Spinal cord (tissue), 10 donors: ENCODE results near the gene PRPSAP1. TPM values are rescaled to one million over a fixed set of nuclear protein-coding genes. Genes with fewer than 3 reads are reported as not detected.
"Not testable (repeated sequence)": the region's sequence is repeated elsewhere in the genome, so short reads cannot be mapped to it uniquely, and the experiment has no call there.

Experiments used
- DNase-seq, 6 donors: peaks; one replicate each; pipeline versions ENCODE4 v3.0.0 to v3.0.0-alpha.2; 2013 to 2015; ENCODE audit warnings: low spot score in 6 of 6, low read depth in 4 of 6
- H3K27ac ChIP-seq: one replicate; pipeline ENCODE4 v1.5.1; 2013; ENCODE audit warnings: low read depth, low read length, control low read depth
- H3K27me3 ChIP-seq: one replicate; pipeline ENCODE4 v1.6.1; 2013; ENCODE audit warnings: low read length; ENCODE audit not compliant: control insufficient read depth, insufficient read depth
- H3K36me3 ChIP-seq: one replicate; pipeline ENCODE4 v1.6.1; 2013; ENCODE audit warnings: low read length; ENCODE audit not compliant: control insufficient read depth, insufficient read depth
- H3K4me1 ChIP-seq: one replicate; pipeline ENCODE4 v1.6.1; 2013; ENCODE audit warnings: low read length; ENCODE audit not compliant: control insufficient read depth, insufficient read depth
- H3K4me3 ChIP-seq: one replicate; pipeline ENCODE4 v1.5.1; 2013; ENCODE audit warnings: low read depth, low read length, control low read depth
- H3K9me3 ChIP-seq: one replicate; pipeline ENCODE4 v1.6.1; 2013; ENCODE audit warnings: low read length; ENCODE audit not compliant: control insufficient read depth, insufficient read depth
- WGBS: methylation state at CpG from one replicate; pipeline ENCODE4 v1.1.5; 2013; ENCODE audit warnings: missing lambda C conversion rate; ENCODE audit not compliant: insufficient coverage; 5-methylcytosine and 5-hydroxymethylcytosine counted together
- polyA plus RNA-seq, 2 donors: library from polyadenylated mRNA; unstranded; fragments of 120-200 nt; gene quantifications; one replicate each; pipeline ENCODE4 v1.2.1, GENCODE V29; 2013; ENCODE audit not compliant: insufficient read length in 2 of 2
- total RNA-seq, 2 donors: library from RNA; depleted of rRNA in 1 of 2; stranded (reverse); fragments of 120-200 nt in 1 of 2; fragments of >200 nt in 1 of 2; gene quantifications; one replicate each; pipeline versions ENCODE4 v1.2.3 to v1.2.4, GENCODE V29; 2013 to 2014
- donor health status: healthy.

Gene PRPSAP1
- total and polyA plus RNA-seq, 4 donors: 71.7 to 105 (median 86.6) TPM

DNA sequence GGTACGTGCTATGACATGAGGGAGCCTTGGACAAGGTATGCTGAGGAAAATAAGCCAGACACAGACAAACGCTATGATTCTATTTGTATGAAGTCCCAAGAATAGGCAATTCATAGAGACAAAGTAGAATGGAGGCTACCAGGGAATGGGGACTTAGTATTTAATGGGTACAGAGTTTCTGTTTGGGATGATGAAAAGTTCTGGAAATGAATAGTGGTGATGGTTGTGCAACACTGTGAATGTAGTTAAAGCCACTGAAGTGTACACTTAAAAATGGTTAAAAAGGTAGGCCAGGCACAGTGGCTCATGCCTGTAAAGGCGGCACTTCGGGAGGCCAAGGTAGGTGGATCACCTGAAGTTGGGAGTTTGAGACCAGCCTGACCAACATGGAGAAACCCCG is 3.3 kb downstream of the PRPSAP1 start:
- no peak overlapping the region for H3K27ac ChIP-seq
- H3K4me3 ChIP-seq: no peak overlapping the region
- H3K36me3 ChIP-seq: peaks cover 32% of the 10 kb centered on the region
- DNase-seq: no peak
- no peaks in the 10 kb centered on the region for H3K9me3 ChIP-seq
- peaks cover 22% of the 10 kb centered on the region for H3K4me1 ChIP-seq
- no peaks in the 10 kb centered on the region for H3K27me3 ChIP-seq
- 97% methylated on average over 4 of the region's 5 CpGs for WGBS

DNA sequence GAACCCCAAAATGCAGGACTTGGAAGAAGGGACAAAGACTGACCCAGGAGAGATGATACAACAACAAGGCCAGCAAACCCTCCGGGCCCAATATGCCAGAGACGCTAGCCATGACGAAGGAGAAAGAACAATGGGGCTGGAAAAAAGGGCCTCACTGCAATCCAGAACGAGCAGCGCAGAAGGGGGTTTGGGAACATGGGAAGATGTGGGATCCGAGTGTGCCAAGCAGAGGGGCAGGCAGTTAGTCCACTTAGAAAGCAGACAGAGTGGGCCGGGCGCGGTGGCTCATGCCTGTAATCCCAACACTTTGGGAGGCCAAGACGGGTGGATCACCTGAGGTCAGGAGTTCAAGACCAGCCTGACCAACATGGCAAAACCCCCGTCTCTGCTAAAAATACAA is 6.8 kb downstream of the PRPSAP1 start:
- DNase-seq, H3K9me3 ChIP-seq, H3K27ac ChIP-seq, H3K4me1 ChIP-seq, H3K27me3 ChIP-seq, H3K4me3 ChIP-seq: not testable (repeated sequence)
- 92% methylated on average over 11 of the region's 11 CpGs for WGBS
- peaks cover 63% of the 10 kb centered on the region for H3K36me3 ChIP-seq

DNA sequence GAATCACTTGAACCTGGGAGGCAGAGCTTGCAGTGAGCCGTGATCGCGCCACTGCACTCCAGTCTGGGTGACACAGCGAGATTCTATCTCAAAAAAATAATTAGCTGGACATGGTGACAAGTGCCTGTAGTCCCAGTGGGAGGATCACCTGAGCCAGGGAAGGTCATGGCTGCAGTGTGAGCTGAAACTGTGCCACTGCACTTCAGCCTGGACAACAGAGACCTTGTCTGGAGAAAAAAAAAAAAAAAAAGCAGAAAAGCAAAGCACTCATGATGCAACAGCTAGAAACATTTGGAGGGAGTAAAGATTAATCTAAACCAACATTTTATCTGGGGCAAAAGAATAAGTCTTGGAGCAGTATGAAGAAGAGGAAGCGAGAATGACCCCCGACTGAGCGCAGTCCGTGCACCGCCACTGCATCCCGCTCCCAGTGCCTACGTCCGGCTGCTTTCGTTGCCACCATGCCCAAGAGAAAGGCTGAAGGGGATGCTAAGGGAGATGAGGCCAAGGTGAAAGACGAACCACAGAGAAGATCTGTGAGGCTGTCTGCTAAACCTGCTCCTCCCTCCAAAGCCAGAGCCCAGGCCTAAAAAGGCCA is 8.2 kb downstream of the PRPSAP1 start:
- H3K36me3 ChIP-seq: peaks cover 69% of the 10 kb centered on the region
- no peaks in the 10 kb centered on the region for H3K9me3 ChIP-seq
- H3K4me1 ChIP-seq: no peaks in the 10 kb centered on the region
- no peak for DNase-seq
- no peaks in the 10 kb centered on the region for H3K27me3 ChIP-seq
- no peak overlapping the region for H3K27ac ChIP-seq
- 91% methylated on average over 13 of the region's 14 CpGs for WGBS
- H3K4me3 ChIP-seq: no peak overlapping the region

DNA sequence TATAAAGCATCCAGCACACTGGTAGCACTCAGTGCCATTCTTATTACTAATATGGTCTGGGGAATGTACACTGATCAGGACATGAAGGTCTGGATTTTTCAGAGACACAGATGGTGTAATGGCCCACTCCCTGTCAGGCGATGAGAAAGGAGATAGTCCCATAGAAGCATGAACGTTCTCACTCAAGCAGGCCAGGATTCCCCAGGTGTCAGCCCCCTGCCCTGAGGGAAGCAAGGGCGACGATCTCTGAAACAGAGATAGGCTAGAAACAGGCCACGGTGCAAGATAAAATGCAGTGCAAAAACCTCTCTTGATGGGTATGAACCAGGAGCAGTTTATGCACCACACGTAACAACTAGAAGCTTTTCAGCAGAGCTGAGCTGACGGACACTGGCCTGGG is 10.6 kb downstream of the PRPSAP1 start:
- no peaks in the 10 kb centered on the region for H3K27me3 ChIP-seq
- H3K4me1 ChIP-seq: no peaks in the 10 kb centered on the region
- peaks cover 63% of the 10 kb centered on the region for H3K36me3 ChIP-seq
- no peak for DNase-seq
- no peaks in the 10 kb centered on the region for H3K9me3 ChIP-seq
- H3K4me3 ChIP-seq: no peak overlapping the region
- no peak overlapping the region for H3K27ac ChIP-seq
- WGBS: 91% methylated on average over 7 of the region's 7 CpGs

DNA sequence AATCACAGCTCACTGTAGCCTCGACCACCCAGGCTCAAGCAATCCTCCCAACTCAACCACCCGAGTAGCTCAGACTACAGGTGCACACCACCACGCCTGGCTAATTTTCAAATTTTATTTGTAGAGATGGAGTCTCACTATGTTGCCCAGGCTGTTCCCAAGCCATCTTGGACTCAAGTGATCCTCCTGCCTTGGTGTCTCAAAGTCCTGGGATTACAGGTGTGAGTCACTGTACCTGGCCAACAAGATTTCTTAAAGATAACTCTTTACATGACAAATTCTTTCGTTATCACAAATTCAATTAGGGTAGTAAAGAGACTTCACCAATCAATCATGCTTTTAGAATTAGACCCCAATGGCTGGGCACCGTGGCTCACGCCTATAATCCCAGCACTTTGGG is 12.4 kb downstream of the PRPSAP1 start:
- no CpG with 5 or more reads among the region's 6 CpGs for WGBS

DNA sequence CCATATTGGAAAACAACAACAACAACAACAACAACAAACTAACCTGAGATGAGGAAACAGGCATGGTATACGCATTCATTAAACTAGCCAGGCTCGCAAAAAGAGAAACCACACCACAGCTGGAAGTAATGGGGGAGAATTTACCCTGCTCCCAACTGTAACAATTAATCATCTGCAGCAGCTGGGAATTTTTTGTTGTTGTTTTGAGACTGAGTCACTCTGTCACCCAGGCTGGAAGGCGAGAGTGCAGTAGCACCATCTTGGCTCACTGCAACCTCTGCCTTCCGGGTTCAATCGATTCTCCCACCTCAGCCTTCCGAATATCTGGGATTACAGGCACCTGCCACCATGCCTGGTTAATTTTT is 16.3 kb downstream of the PRPSAP1 start:
- no CpG with 5 or more reads among the region's 6 CpGs for WGBS
- no peaks in the 10 kb centered on the region for H3K27me3 ChIP-seq
- no peaks in the 10 kb centered on the region for H3K4me1 ChIP-seq
- H3K27ac ChIP-seq: no peak overlapping the region
- no peaks in the 10 kb centered on the region for H3K9me3 ChIP-seq
- DNase-seq: no peak
- H3K36me3 ChIP-seq: peaks cover 15% of the 10 kb centered on the region
- no peak overlapping the region for H3K4me3 ChIP-seq

More for the DNA sequence above, 12.4 kb downstream of the PRPSAP1 start:
- Histone ChIP-seq H3K4me1 (no peaks in the 10 kb centered on the region), H3K4me3 (no peak overlapping the region), H3K9me3 (no peaks in the 10 kb centered on the region), H3K36me3 (peaks cover 49% of the 10 kb centered on the region), H3K27ac (no peak overlapping the region), H3K27me3 (no peaks in the 10 kb centered on the region)
- DNase-seq: no peak

DNA sequence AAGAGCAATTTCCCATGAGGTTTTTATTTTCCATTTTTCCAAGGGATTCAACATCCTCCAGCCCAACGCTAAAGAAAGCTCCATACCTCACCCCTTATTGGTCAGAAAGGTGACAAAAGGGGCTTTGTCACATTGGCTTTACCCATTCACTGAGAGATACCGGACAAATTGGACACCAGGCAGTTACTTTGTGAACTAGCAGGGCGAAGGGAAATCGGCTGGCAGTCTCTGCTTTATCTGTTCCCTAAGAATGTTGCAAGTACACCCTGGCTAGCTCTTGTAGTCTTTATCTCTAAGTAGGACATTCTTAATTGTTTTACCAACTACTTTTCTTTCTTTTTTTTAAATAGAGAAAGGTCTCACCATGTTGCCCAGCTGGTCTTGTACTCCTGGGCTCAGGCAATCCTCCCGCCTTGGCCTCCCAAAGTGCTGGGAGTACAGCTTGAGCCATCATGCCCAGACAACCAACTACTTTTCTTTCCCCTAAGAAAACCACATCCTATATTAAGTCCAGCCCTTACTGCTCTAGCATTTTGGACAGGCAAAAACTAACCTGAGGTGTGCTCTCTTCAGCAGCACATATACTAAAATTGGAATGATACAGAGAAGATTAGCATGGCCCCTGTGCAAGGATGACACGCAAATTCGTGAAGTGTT is 16.8 kb downstream of the PRPSAP1 start:
- H3K4me3 ChIP-seq: no peak overlapping the region
- no peak overlapping the region for H3K27ac ChIP-seq
- H3K9me3 ChIP-seq: no peaks in the 10 kb centered on the region
- 61% methylated on average over 5 of the region's 7 CpGs for whole genome bisulfite sequencing
- no peaks in the 10 kb centered on the region for H3K27me3 ChIP-seq
- DNase-seq: no peak
- no peaks in the 10 kb centered on the region for H3K4me1 ChIP-seq
- H3K36me3 ChIP-seq: peaks cover 14% of the 10 kb centered on the region

DNA sequence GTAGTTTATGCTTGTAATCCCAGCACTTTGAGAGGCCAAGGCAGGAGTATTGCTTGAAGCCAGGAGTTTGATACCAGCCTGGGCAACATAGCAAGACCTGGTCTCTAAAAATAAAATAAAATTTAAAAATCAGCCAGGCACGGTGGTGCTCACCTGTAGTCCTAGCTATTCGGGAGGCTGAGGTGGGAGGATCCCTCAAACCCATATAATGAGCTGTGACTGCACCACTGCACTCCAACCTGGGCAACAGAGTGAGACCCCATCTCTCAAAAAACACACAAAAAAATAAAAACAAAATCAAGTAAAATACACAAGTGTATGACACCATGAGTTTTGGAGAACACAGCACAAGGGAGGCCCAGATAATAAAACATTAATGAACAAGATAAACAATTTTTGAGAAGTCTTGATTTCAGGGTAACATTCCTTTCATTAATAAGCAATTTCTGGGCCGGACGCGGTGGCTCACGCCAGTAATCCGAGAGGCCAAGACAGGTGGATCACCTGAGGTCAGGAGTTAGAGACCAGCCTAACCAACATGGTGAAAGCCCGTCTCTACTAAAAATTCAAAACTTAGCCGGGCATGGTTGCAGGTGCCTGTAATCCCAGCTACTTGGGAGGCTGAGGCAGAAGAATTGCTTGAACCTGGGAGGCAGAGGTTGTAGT is 17.9 kb downstream of the PRPSAP1 start:
- no peaks in the 10 kb centered on the region for H3K9me3 ChIP-seq
- H3K4me3 ChIP-seq: no peak overlapping the region
- DNase-seq: no peak
- H3K36me3 ChIP-seq: peaks cover 8% of the 10 kb centered on the region
- no peaks in the 10 kb centered on the region for H3K27me3 ChIP-seq
- H3K27ac ChIP-seq: no peak overlapping the region
- H3K4me1 ChIP-seq: no peaks in the 10 kb centered on the region
- WGBS: 97% methylated on average over 7 of the region's 9 CpGs

DNA sequence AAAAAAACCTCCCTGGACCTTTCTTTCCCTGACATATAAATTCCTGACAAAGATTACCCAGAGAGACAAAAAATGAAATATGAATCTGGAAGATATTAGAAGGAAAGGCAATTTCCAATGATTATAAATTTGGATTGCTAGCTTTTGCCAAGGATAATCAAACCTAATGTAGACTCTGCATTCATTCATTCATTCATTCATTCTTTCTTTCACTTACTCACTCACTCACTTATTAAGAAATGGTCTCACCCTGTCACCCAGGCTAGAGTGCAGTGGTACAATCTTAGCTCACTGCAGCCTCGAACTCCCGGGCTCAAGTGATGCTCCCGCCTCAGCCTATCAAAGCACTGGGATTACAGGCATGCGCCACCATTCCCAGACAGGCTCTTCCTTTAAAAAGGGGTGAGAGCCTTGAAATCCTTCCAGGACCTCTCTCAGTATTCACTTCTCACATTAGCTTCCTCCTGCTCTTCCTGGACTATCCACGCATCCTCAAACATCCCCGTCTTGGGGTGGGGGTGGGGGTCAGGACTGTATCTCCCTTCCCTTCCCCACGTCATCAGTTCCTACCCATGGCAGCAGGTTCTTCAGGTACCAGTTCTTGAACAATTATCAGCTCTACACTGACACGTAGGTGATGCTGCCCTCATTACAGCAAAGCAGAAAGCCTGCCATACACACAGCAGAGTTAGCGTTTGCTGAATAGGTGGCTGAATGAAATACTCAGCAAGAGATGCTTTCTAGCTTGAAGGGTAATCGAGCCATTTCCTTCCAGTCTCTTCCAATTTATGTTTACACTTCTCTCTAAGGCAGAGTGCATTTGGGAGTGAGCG is 19.8 kb downstream of the PRPSAP1 start:
- no peak overlapping the region for H3K4me3 ChIP-seq
- 72% methylated on average over 4 of the region's 11 CpGs for WGBS
- H3K4me1 ChIP-seq: no peaks in the 10 kb centered on the region
- DNase-seq: peak in 1 of 6 donors; percentile 33
- H3K36me3 ChIP-seq: peaks cover 13% of the 10 kb centered on the region
- H3K9me3 ChIP-seq: no peaks in the 10 kb centered on the region
- H3K27me3 ChIP-seq: no peaks in the 10 kb centered on the region
- no peak overlapping the region for H3K27ac ChIP-seq
